Subcutaneous abdominal adipose tissue (tissue), 5 donors: ENCODE measurements around the gene RAI14.
"Not testable (repeated sequence)": the region's sequence is repeated elsewhere in the genome, so short reads cannot be mapped to it uniquely, and the experiment has no call there.

Experiments
- H3K27ac ChIP-seq: one replicate; pipeline ENCODE4 v1.7.0; 2013; ENCODE audit warnings: low read depth, mild to moderate bottlenecking, inconsistent platforms, low read length, moderate library complexity
- H3K27me3 ChIP-seq, 5 donors: one replicate each; pipeline ENCODE4 v1.7.0; 2013; ENCODE audit warnings: low read length in 5 of 5, inconsistent platforms in 1 of 5; ENCODE audit not compliant: control insufficient read depth in 5 of 5, insufficient read depth in 4 of 5
- H3K36me3 ChIP-seq, 5 donors: one replicate each; pipeline ENCODE4 v1.7.0; 2013; ENCODE audit warnings: low read length in 5 of 5; ENCODE audit not compliant: control insufficient read depth in 5 of 5, insufficient read depth in 5 of 5
- H3K4me1 ChIP-seq, 5 donors: one replicate each; pipeline ENCODE4 v1.7.0; 2013; ENCODE audit warnings: low read length in 5 of 5, mild to moderate bottlenecking in 3 of 5, moderate library complexity in 1 of 5; ENCODE audit not compliant: control insufficient read depth in 5 of 5, insufficient read depth in 5 of 5
- H3K4me3 ChIP-seq, 5 donors: one replicate each; pipeline ENCODE4 v1.7.0; 2013; ENCODE audit warnings: low read length in 5 of 5, low read depth in 1 of 5
- H3K9ac ChIP-seq, 5 donors: one replicate each; pipeline ENCODE4 v1.7.0; 2013; ENCODE audit warnings: low read length in 5 of 5, mild to moderate bottlenecking in 4 of 5, moderate library complexity in 3 of 5
- H3K9me3 ChIP-seq, 5 donors: one replicate each; pipeline ENCODE4 v1.7.0; 2013; ENCODE audit warnings: low read length in 5 of 5; ENCODE audit not compliant: control insufficient read depth in 5 of 5
- donor health status: healthy.
- donor health status: healthy.
- donor health status: healthy.
- donor health status: healthy.
- donor health status: healthy.

Gene RAI14

DNA sequence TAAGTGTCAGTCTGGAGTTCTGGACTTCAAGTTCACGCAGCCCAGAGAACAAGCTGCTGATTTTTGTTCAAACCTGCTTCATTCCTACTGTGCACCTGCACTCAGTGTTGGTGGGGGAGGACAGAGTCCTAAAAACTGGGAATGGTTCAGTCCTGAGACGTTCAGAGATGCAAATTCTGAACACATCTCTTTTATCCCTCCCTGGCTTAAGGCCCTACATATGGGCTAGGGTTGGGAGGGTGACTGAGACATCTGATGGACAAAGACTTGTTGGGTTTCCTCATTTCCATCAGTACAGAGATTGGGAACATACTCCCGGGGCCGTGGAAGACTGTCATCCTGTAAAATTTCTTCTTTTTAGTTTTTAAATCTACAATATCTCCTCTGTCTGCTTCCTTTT is 99.8 kb downstream of the RAI14 start:
- no peak overlapping the region for H3K27ac ChIP-seq
- H3K4me3 ChIP-seq = no peak overlapping the region
- no peak overlapping the region for H3K9ac ChIP-seq
- no peaks in the 10 kb centered on the region for H3K4me1 ChIP-seq
- H3K36me3 ChIP-seq = peaks cover 0 to 3% (median 0%) of the 10 kb centered on the region in 5 donors
- H3K27me3 ChIP-seq = no peaks in the 10 kb centered on the region
- no peaks in the 10 kb centered on the region for H3K9me3 ChIP-seq

- no peaks in the 10 kb centered on the region for H3K9me3 ChIP-seq
- peaks cover 0 to 3% (median 0%) of the 10 kb centered on the region in 5 donors for H3K36me3 ChIP-seq
- H3K27me3 ChIP-seq = no peaks in the 10 kb centered on the region
- H3K9ac ChIP-seq = no peak overlapping the region
- H3K27ac ChIP-seq = no peak overlapping the region
- H3K4me3 ChIP-seq = no peak overlapping the region
- H3K4me1 ChIP-seq = peaks cover 0 to under 1% (median 0%) of the 10 kb centered on the region in 5 donors
Measured at GRCh38 chr5:34756781-34757624, 100.9 kb downstream of the RAI14 start.

GRCh38 chr5:34758514-34758913 is 102.4 kb downstream of the RAI14 start:
- Histone ChIP-seq H3K9me3 (no peaks in the 10 kb centered on the region), H3K27me3 (no peaks in the 10 kb centered on the region), H3K27ac (no peak overlapping the region), H3K4me3 (no peak overlapping the region), H3K9ac (no peak overlapping the region), H3K36me3 (peaks cover 0 to 3% (median 0%) of the 10 kb centered on the region in 5 donors), H3K4me1 (peaks cover 0 to 11% (median 0%) of the 10 kb centered on the region in 5 donors)

- peaks cover 0 to 11% (median 0%) of the 10 kb centered on the region in 5 donors for H3K4me1 ChIP-seq
- not testable (repeated sequence) for H3K9ac ChIP-seq, H3K27me3 ChIP-seq, H3K9me3 ChIP-seq, H3K4me3 ChIP-seq, H3K27ac ChIP-seq, H3K36me3 ChIP-seq
Measured at GRCh38 chr5:34759213-34759612, 103.1 kb downstream of the RAI14 start.

DNA sequence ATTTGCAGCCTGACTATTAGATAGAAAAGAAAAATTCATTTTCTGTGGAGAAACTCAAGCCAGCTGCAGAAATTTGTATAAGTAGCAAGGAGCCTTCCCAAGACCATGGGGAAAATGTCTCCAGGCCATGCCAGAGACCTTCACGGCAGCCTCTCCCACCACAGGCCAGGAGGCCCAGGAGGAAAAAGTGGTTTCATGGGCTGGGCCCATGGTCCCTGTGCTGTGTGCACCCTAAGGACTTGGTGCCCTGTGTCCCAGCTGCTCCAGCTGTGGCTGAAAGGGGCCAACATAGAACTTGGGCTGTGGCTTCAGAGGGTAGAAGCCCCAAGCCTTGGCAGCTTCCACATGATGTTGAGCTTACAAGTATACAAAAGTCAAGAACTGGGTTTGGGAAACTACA is 109.5 kb downstream of the RAI14 start:
- Histone ChIP-seq H3K9me3 (no peaks in the 10 kb centered on the region), H3K27me3 (no peaks in the 10 kb centered on the region), H3K4me3 (no peak overlapping the region), H3K27ac (no peak overlapping the region), H3K9ac (no peak overlapping the region), H3K4me1 (peaks cover 0 to 11% (median 0%) of the 10 kb centered on the region in 5 donors), H3K36me3 (no peaks in the 10 kb centered on the region)

GRCh38 chr5:34767180-34767579 is 111.1 kb downstream of the RAI14 start:
- Histone ChIP-seq H3K4me3 (no peak overlapping the region), H3K27me3 (no peaks in the 10 kb centered on the region), H3K9ac (no peak overlapping the region), H3K9me3 (no peaks in the 10 kb centered on the region), H3K4me1 (peaks cover 0 to 9% (median 0%) of the 10 kb centered on the region in 5 donors), H3K36me3 (no peaks in the 10 kb centered on the region), H3K27ac (no peak overlapping the region)

GRCh38 chr5:34770486-34770885 is 114.4 kb downstream of the RAI14 start:
- Histone ChIP-seq H3K4me3 (no peak overlapping the region), H3K9me3 (no peaks in the 10 kb centered on the region), H3K36me3 (no peaks in the 10 kb centered on the region), H3K4me1 (peaks cover 0 to 4% (median 0%) of the 10 kb centered on the region in 5 donors), H3K27ac (no peak overlapping the region), H3K9ac (no peak overlapping the region), H3K27me3 (no peaks in the 10 kb centered on the region)

DNA sequence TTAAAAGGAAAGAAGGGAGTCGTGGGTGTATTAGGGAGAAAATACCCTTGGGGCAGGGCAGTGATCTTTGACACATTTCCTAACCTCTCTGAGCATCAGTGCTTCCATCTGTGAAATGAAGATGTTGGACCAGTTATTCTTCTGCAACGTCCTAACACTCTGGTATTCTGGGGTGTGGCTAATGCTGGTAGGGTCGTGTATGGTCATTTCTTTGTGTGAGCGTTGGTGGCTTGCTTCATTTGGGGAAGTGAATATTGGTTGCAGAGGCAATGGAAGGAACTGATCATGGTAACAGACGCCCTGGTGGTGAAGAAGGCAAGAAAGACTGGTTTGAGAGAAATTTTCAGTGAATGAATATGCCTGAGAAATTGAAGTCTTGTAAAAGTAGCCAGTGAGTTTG is 114.9 kb downstream of the RAI14 start:
- H3K36me3 ChIP-seq = no peaks in the 10 kb centered on the region
- no peaks in the 10 kb centered on the region for H3K9me3 ChIP-seq
- H3K9ac ChIP-seq = no peak overlapping the region
- no peak overlapping the region for H3K4me3 ChIP-seq
- H3K4me1 ChIP-seq = peaks cover 0 to 4% (median 0%) of the 10 kb centered on the region in 5 donors
- H3K27ac ChIP-seq = no peak overlapping the region
- no peaks in the 10 kb centered on the region for H3K27me3 ChIP-seq

- H3K4me1 ChIP-seq = peaks cover 0 to 4% (median 0%) of the 10 kb centered on the region in 5 donors
- H3K9me3 ChIP-seq = no peaks in the 10 kb centered on the region
- H3K27ac ChIP-seq = no peak overlapping the region
- H3K36me3 ChIP-seq = no peaks in the 10 kb centered on the region
- no peak overlapping the region for H3K4me3 ChIP-seq
- H3K9ac ChIP-seq = no peak overlapping the region
- no peaks in the 10 kb centered on the region for H3K27me3 ChIP-seq
Measured at GRCh38 chr5:34772267-34773098, 116.4 kb downstream of the RAI14 start.

DNA sequence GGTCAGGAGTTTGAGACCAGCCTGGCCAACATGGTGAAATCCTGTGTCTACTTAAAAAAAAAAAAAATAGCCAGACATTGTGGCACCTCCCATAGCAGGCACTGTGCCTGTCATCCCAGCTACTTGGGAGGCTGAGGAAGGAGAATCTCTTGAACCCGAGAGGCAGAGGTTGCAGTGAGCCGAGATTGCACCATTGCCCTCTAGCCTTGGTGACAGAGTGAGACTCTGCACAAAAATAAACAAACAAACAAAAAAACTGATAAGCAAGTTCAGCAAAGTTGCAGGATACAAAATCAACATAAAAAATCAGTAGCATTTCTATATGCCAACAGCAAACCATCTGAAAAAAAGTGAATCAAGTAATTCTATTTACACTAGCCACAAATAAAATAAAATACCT is 118.0 kb downstream of the RAI14 start:
- H3K27ac ChIP-seq = no peak overlapping the region

More for the DNA sequence above, 118.0 kb downstream of the RAI14 start:
- Histone ChIP-seq H3K4me3 (no peak overlapping the region), H3K36me3 (no peaks in the 10 kb centered on the region), H3K27me3 (no peaks in the 10 kb centered on the region), H3K9ac (no peak overlapping the region), H3K4me1 (peaks cover 0 to 4% (median 0%) of the 10 kb centered on the region in 5 donors), H3K9me3 (no peaks in the 10 kb centered on the region)
